Neuronal stem cell (in vitro differentiated cells): ENCODE results near the gene GAGE2A. TPM values are rescaled to one million over a fixed set of nuclear protein-coding genes. Genes with fewer than 3 reads are reported as not detected.
"Not testable (repeated sequence)": the region's sequence is repeated elsewhere in the genome, so short reads cannot be mapped to it uniquely, and the experiment has no call there.

ENCODE experiments used
- DNase-seq: peaks from one replicate; pipeline ENCODE4 v3.0.0-alpha.2; 2013; ENCODE audit warnings: low spot score
- H2AFZ ChIP-seq: one replicate; pipeline ENCODE4 v1.6.1; 2013; ENCODE audit warnings: mild to moderate bottlenecking, low read length, inconsistent platforms
- H2AK5ac ChIP-seq: 2 replicates; pipeline ENCODE4 v1.6.1; 2013; ENCODE audit warnings: low read depth, mild to moderate bottlenecking, inconsistent platforms, low read length, moderate library complexity, mixed read lengths
- H2BK120ac ChIP-seq: 2 replicates; pipeline ENCODE4 v1.6.1; 2013; ENCODE audit warnings: low read depth, mild to moderate bottlenecking, inconsistent platforms, low read length, moderate library complexity, mixed read lengths
- H2BK12ac ChIP-seq: one replicate; pipeline ENCODE4 v1.6.1; 2013; ENCODE audit warnings: low read length, inconsistent platforms
- H2BK15ac ChIP-seq: 2 replicates; pipeline ENCODE4 v1.6.1; 2013; ENCODE audit warnings: mild to moderate bottlenecking, low read length, inconsistent platforms, mixed read lengths
- H2BK5ac ChIP-seq: one replicate; pipeline ENCODE4 v1.6.1; 2013; ENCODE audit warnings: inconsistent platforms, mild to moderate bottlenecking, low read length, moderate library complexity
- H3K14ac ChIP-seq: one replicate; pipeline ENCODE4 v1.6.1; 2013; ENCODE audit warnings: low read length, inconsistent platforms
- H3K18ac ChIP-seq: 2 replicates; pipeline ENCODE4 v1.6.1; 2013; ENCODE audit warnings: low read length, inconsistent platforms
- H3K23ac ChIP-seq: 2 replicates; pipeline ENCODE4 v1.6.1; 2013; ENCODE audit warnings: low read depth, mild to moderate bottlenecking, mixed read lengths, low read length, inconsistent platforms; ENCODE audit not compliant: poor library complexity
- H3K27ac ChIP-seq: replicated peaks from 3 replicates; pipeline ENCODE4 v1.5.1; 2013; ENCODE audit warnings: low read length, inconsistent platforms
- H3K27me3 ChIP-seq, 3 experiments: 2 replicates each; pipeline ENCODE4 v1.6.1; 2013; ENCODE audit warnings: low read length in 3 of 3, mild to moderate bottlenecking in 2 of 3, inconsistent platforms in 1 of 3, low read depth in 1 of 3, mixed read lengths in 1 of 3, moderate library complexity in 1 of 3; ENCODE audit not compliant: control insufficient read depth in 3 of 3, insufficient read depth in 3 of 3
- H3K36me3 ChIP-seq, 2 donors: replicated peaks in 1 of 2; 2 replicates each; pipeline ENCODE4 v1.6.1; 2013; ENCODE audit warnings: low read length in 2 of 2; ENCODE audit not compliant: control insufficient read depth in 2 of 2, insufficient read depth in 2 of 2
- H3K4ac ChIP-seq: 2 replicates; pipeline ENCODE4 v1.6.1; 2013; ENCODE audit warnings: inconsistent platforms, mild to moderate bottlenecking, low read length, moderate library complexity
- H3K4me1 ChIP-seq, 2 donors: 1 replicate in 1 of 2; 2 replicates in 1 of 2; pipeline ENCODE4 v1.6.1; 2013; ENCODE audit warnings: low read length in 2 of 2, low read depth in 1 of 2; ENCODE audit not compliant: control insufficient read depth in 2 of 2, insufficient read depth in 1 of 2
- H3K4me2 ChIP-seq: one replicate; pipeline ENCODE4 v1.6.1; 2013; ENCODE audit warnings: mild to moderate bottlenecking, low read length, inconsistent platforms; ENCODE audit not compliant: insufficient read depth, poor library complexity, severe bottlenecking
- H3K4me3 ChIP-seq, 2 donors: 2 replicates each; pipeline ENCODE4 v1.5.1; 2013; ENCODE audit warnings: low read length in 2 of 2, mild to moderate bottlenecking in 2 of 2, inconsistent platforms in 1 of 2, moderate library complexity in 1 of 2
- H3K79me1 ChIP-seq: one replicate; pipeline ENCODE4 v1.6.1; 2013; ENCODE audit warnings: low read depth, mild to moderate bottlenecking, inconsistent platforms, low read length, moderate library complexity
- H3K9ac ChIP-seq: one replicate; pipeline ENCODE4 v1.6.1; 2013; ENCODE audit warnings: mild to moderate bottlenecking, low read depth, low read length, inconsistent platforms; ENCODE audit not compliant: poor library complexity
- H3K9me3 ChIP-seq, 2 donors: replicated peaks in 1 of 2; 2 replicates each; pipeline versions ENCODE3 to v1.6.1; 2013; ENCODE audit warnings: low read length in 2 of 2, mild to moderate bottlenecking in 2 of 2, inconsistent platforms in 1 of 2, low read depth in 1 of 2, mixed read lengths in 1 of 2, moderate library complexity in 1 of 2; ENCODE audit not compliant: control insufficient read depth in 2 of 2, insufficient read depth in 1 of 2
- H4K8ac ChIP-seq: one replicate; pipeline ENCODE4 v1.6.1; 2013; ENCODE audit warnings: low read depth, mild to moderate bottlenecking, inconsistent platforms, low read length, moderate library complexity
- H4K91ac ChIP-seq: one replicate; pipeline ENCODE4 v1.6.1; 2013; ENCODE audit warnings: low read length, low read depth, mild to moderate bottlenecking, inconsistent platforms; ENCODE audit not compliant: poor library complexity
- WGBS, 2 donors: extraction: QIAGEN DNeasy Blood & Tissue Kit; methylation state at CpG; one replicate each; pipeline ENCODE4 v1.1.7; 2013; ENCODE audit warnings: missing lambda C conversion rate in 2 of 2, mixed read lengths in 1 of 2; ENCODE audit not compliant: insufficient read length in 2 of 2, insufficient replicate concordance in 1 of 2; ENCODE audit errors: extremely low coverage in 2 of 2; 5-methylcytosine and 5-hydroxymethylcytosine counted together
- polyA plus RNA-seq, 2 experiments: library from polyadenylated mRNA; stranded (reverse); fragments of 200-250 nt; gene quantifications; one replicate each; pipeline ENCODE4 v1.2.3, GENCODE V29; 2013

GAGE2A gene, protein sequence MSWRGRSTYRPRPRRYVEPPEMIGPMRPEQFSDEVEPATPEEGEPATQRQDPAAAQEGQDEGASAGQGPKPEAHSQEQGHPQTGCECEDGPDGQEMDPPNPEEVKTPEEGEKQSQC
- polyA plus RNA-seq (2013, experiment 1 of 2), result not detected
- not detected for polyA plus RNA-seq (2013, experiment 2 of 2)

- not testable (repeated sequence) for H3K27ac ChIP-seq, H3K14ac ChIP-seq, H3K4me3 ChIP-seq, H2AFZ ChIP-seq, H4K91ac ChIP-seq, H3K27me3 ChIP-seq, H3K4ac ChIP-seq, H4K8ac ChIP-seq, H3K36me3 ChIP-seq, H3K9ac ChIP-seq, H2BK12ac ChIP-seq, H3K79me1 ChIP-seq, H2BK15ac ChIP-seq, H2BK5ac ChIP-seq, H3K9me3 ChIP-seq, DNase-seq, H3K4me2 ChIP-seq, H3K4me1 ChIP-seq, H3K23ac ChIP-seq, H3K18ac ChIP-seq, H2BK120ac ChIP-seq, H2AK5ac ChIP-seq
- WGBS, 2 donors, result no CpG with 5 or more reads among the region's 16 CpGs
Measured at GRCh38 chrX:49589196-49589595, at the start of gene GAGE2A. GAGE2A (plus strand) TSS chrX:49589496; CDS start chrX:49590651, 1,155 bp downstream.

DNA sequence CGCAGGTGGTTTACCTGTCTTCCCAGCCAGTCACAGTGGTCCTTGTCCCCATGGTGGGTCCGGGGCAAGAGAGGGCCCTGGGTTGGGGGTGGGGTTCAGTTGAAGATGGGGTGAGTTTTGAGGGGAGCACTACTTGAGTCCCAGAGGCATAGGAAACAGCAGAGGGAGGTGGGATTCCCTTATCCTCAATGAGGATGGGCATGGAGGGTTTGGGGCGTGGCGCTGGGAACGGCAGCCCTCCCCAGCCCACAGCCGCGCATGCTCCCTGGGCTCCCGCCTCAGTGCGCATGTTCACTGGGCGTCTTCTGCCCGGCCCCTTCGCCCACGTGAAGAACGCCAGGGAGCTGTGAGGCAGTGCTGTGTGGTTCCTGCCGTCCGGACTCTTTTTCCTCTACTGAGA, 47.9 kb upstream of the GAGE2A start, which contains the start of gene GAGE12D:
GAGE12D (plus strand) TSS at position 301 of the 400 bp plus-strand sequence. CDS start 1,155 bp downstream, outside the sequence.
- H2BK12ac ChIP-seq, H4K8ac ChIP-seq, H3K9ac ChIP-seq, H3K4me3 ChIP-seq, H3K14ac ChIP-seq, DNase-seq, H2AK5ac ChIP-seq, H3K27me3 ChIP-seq, H3K79me1 ChIP-seq, H3K4ac ChIP-seq, H4K91ac ChIP-seq, H2AFZ ChIP-seq, H2BK15ac ChIP-seq, H3K18ac ChIP-seq, H3K27ac ChIP-seq, H2BK120ac ChIP-seq, H3K4me1 ChIP-seq, H3K9me3 ChIP-seq, H3K4me2 ChIP-seq, H3K36me3 ChIP-seq, H2BK5ac ChIP-seq, H3K23ac ChIP-seq: not testable (repeated sequence)
- WGBS, 2 donors, result no CpG with 5 or more reads among the region's 16 CpGs

GRCh38 chrX:49550989-49551388, 38.3 kb upstream of the GAGE2A start, which contains the start of gene GAGE12E:
GAGE12E (plus strand) TSS chrX:49551289; CDS start chrX:49552444, 1,155 bp downstream.
- DNase-seq, H2BK12ac ChIP-seq, H4K91ac ChIP-seq, H3K9ac ChIP-seq, H3K4ac ChIP-seq, H3K4me1 ChIP-seq, H3K9me3 ChIP-seq, H3K4me2 ChIP-seq, H2BK5ac ChIP-seq, H3K18ac ChIP-seq, H3K27me3 ChIP-seq, H2AFZ ChIP-seq, H3K36me3 ChIP-seq, H3K23ac ChIP-seq, H2BK120ac ChIP-seq, H2BK15ac ChIP-seq, H3K79me1 ChIP-seq, H3K4me3 ChIP-seq, H3K14ac ChIP-seq, H3K27ac ChIP-seq, H2AK5ac ChIP-seq, H4K8ac ChIP-seq: not testable (repeated sequence)
- WGBS, 2 donors, result no CpG with 5 or more reads among the region's 16 CpGs

DNA sequence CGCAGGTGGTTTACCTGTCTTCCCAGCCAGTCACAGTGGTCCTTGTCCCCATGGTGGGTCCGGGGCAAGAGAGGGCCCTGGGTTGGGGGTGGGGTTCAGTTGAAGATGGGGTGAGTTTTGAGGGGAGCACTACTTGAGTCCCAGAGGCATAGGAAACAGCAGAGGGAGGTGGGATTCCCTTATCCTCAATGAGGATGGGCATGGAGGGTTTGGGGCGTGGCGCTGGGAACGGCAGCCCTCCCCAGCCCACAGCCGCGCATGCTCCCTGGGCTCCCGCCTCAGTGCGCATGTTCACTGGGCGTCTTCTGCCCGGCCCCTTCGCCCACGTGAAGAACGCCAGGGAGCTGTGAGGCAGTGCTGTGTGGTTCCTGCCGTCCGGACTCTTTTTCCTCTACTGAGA, 28.8 kb upstream of the GAGE2A start, which contains the start of gene GAGE12F:
GAGE12F (plus strand) TSS at position 301 of the 400 bp plus-strand sequence. CDS start 1,155 bp downstream, outside the sequence.
- H3K36me3 ChIP-seq, H3K4ac ChIP-seq, H3K9ac ChIP-seq, H3K9me3 ChIP-seq, H3K79me1 ChIP-seq, H3K23ac ChIP-seq, H3K27ac ChIP-seq, H3K14ac ChIP-seq, H2BK15ac ChIP-seq, H2AFZ ChIP-seq, H3K4me1 ChIP-seq, H2BK120ac ChIP-seq, DNase-seq, H2BK12ac ChIP-seq, H2BK5ac ChIP-seq, H3K4me2 ChIP-seq, H2AK5ac ChIP-seq, H4K8ac ChIP-seq, H3K27me3 ChIP-seq, H3K4me3 ChIP-seq, H4K91ac ChIP-seq, H3K18ac ChIP-seq: not testable (repeated sequence)
- no CpG with 5 or more reads among the region's 16 CpGs for WGBS, 2 donors
